MG63 (cell line): ENCODE data around the gene UBL7. TPM values are rescaled to one million over a fixed set of nuclear protein-coding genes. Genes with fewer than 3 reads are reported as not detected.
A peak's percentile ranks its signal among the peaks of the same experiment; 100 is the strongest.
"Not testable (repeated sequence)": the region's sequence is repeated elsewhere in the genome, so short reads cannot be mapped to it uniquely, and the experiment has no call there.

Experiments used
- DNase-seq: peaks from one replicate; pipeline ENCODE4 v3.0.0-alpha.2; 2020
- H3K27me3 ChIP-seq: fragments of 250-450 bp; sonication (Bioruptor Pico); 2 replicates; pipeline ENCODE4 v1.5.1; 2020; ENCODE audit warnings: mild to moderate bottlenecking, moderate library complexity
- H3K36me3 ChIP-seq: fragments of 250-450 bp; sonication (Bioruptor Pico); 2 replicates; pipeline ENCODE4 v1.5.1; 2020; ENCODE audit warnings: mild to moderate bottlenecking, moderate library complexity
- H3K4me3 ChIP-seq: fragments of 250-450 bp; sonication (Bioruptor Pico); 2 replicates; pipeline ENCODE4 v1.5.1; 2020; ENCODE audit warnings: mild to moderate bottlenecking, moderate library complexity
- H3K9me3 ChIP-seq: fragments of 250-450 bp; sonication (Bioruptor Pico); 2 replicates; pipeline ENCODE4 v1.5.1; 2020; ENCODE audit warnings: mild to moderate bottlenecking, moderate library complexity
- total RNA-seq: library from RNA; depleted of rRNA; stranded (reverse); fragments of >200 nt; shearing (Covaris generic); gene quantifications from 2 replicates; pipeline ENCODE4 v1.2.3, GENCODE V29; 2014; ENCODE audit warnings: low replicate concordance; rRNA removed

UBL7 gene, protein sequence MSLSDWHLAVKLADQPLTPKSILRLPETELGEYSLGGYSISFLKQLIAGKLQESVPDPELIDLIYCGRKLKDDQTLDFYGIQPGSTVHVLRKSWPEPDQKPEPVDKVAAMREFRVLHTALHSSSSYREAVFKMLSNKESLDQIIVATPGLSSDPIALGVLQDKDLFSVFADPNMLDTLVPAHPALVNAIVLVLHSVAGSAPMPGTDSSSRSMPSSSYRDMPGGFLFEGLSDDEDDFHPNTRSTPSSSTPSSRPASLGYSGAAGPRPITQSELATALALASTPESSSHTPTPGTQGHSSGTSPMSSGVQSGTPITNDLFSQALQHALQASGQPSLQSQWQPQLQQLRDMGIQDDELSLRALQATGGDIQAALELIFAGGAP
- total RNA-seq: 90.0 and 116 TPM in 2 replicates

DNA sequence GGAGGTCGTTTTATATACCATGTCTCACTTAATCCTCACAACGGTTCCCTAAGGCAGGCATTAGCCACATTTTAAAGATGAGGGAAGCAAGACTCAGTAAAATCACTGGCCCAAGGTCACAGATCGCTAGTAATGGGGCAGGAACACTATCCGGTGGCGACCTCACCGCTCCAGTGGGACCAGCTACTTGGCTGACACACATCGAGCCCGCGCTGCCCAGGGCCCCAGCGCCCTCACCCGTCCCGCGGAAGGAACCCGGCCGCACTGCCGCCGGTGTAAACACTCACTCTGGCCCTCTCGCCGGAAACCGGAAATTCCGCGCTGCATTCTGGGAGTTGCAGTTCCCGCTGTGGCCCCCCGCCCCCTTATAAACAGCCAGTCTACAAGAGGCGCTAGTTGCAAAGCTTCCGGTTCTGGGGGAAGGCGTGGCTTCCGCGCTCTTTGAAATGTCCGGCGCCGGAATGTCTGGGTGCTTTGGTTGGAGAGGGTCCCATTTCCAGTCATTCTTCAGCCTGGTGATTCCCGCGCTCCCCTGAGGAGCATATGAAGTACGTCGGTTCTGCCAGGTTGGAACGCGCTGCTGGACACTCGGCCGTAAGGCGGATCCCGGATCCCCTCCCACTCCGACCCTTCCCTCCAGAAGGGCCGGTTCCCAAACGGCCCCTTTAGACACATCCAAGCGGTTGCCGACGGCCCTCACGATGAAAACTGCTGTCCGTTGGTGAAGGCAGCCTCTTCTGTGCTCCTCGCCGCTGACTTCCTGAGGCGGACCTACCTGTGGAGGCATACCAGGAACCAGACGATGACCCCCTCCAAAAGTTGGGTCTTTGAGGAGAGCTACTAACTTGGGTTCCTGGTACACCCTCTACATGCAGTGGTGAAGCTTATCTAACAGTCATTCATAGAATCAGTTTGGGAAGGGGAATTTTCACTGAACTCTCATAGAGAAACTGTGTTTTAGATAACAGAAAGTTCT is at the start of gene UBL7:
Gene UBL7, minus strand, starts transcription at position 290 of the 976 bp plus-strand sequence. CDS start 2,293 bp downstream, outside the sequence.
- Histone ChIP-seq H3K9me3 (peaks cover 10% of the 10 kb centered on the region), H3K4me3 (peak within 1 kb of the TSS; percentile 75), H3K36me3 (peaks cover 16% of the 10 kb centered on the region), H3K27me3 (no peaks in the 10 kb centered on the region)
- DNase-seq: peak; percentile 99

DNA sequence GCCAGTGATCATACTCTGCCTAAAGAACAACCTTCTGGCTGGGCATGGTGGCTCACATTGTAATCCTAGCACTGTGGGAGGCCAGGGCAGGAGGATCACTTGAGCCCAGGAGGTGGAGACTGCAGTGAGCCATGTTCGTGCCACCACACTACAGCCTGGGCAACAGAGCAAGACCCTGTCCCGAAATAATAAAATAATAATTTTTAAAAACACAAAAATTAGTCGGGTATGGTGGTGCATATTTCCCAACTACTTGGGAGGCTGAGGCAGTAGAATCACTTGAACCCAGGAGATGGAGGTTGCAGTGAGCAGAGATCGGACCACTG is 45.5 kb upstream of the UBL7 start:
- Histone ChIP-seq H3K36me3 (no peaks in the 10 kb centered on the region; the same call in 1 of the 2 replicates), H3K4me3 (no peak overlapping the region), H3K9me3 (no peaks in the 10 kb centered on the region), H3K27me3 (no peaks in the 10 kb centered on the region)
- DNase-seq: no peak

DNA sequence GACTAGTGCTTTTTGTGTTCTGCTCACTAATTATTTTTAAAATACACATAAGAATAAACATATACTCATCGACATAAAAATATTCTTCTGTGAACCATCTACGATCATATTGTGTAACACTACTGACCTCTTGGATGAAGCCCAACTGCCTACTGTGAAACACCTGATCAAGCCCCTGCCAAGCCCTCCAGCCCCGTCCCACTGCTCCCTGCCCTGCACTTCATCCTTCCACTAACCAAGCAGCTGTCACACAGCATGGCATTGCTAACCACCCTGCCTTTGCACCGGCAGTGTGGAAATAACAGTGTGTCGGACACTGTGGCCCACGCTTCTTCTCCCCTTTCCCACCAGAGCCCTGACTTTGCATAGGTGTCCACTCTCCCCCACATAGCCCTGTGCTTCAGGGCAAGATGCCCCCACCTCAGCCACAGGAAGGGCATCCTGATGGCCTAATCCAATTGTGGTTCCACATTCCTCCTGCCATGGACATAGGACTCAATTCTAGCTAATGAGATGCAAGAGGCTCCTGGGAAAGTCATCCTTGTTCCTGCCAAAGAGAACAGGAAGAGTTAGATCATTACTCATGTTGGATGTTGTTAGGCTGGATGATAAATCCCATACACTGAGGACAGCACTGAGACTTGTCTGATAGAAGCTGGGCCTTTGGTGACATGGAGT is 45.0 kb upstream of the UBL7 start:
- peak; percentile 22 for DNase-seq
- no peak overlapping the region for H3K4me3 ChIP-seq
- no peaks in the 10 kb centered on the region for H3K27me3 ChIP-seq
- H3K9me3 ChIP-seq: no peaks in the 10 kb centered on the region
- H3K36me3 ChIP-seq: no peaks in the 10 kb centered on the region; the same call in 1 of the 2 replicates

DNA sequence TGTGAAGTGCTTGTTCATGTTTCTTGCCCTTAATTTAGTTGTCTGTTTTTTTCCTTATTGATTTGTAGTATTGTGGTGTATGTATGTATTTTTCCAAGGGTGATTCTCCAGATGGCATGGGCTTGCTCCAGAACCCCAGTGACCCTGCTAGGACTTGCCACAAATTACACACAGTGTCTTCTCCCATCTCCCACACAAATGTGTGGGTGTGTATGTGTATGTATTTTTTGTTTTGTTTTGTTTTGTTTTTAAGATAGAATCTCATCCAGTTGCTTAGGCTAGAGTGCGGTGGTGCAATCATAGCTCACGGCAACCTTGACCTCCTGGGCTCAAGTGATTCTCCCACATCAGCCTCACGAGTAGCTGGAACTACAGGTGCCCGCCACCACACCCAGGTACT is 43.9 kb upstream of the UBL7 start:
- H3K27me3 ChIP-seq: no peaks in the 10 kb centered on the region
- no peaks in the 10 kb centered on the region for H3K9me3 ChIP-seq
- H3K36me3 ChIP-seq: no peaks in the 10 kb centered on the region; the same call in 1 of the 2 replicates
- no peak for DNase-seq
- no peak overlapping the region for H3K4me3 ChIP-seq

DNA sequence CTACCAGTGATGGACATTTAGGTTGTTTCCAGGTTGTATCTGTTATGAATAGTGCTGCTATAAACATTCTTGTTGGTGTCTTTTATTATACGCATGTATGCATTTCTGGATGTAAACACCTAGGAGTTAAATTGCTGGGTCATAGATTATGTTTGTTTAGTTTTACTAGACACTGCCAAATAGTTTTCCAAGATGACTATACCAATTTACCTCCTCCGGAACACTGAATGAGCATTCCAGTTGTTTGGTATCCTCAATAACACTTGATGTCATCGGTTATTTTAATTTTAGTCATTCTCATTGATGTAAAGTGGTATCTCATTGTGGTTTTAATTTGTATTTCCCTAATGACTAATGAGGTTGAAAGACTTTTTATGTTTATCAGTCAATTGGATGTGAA is 43.5 kb upstream of the UBL7 start:
- Histone ChIP-seq H3K4me3 (no peak overlapping the region), H3K9me3 (no peaks in the 10 kb centered on the region), H3K36me3 (no peaks in the 10 kb centered on the region; the same call in 1 of the 2 replicates), H3K27me3 (no peaks in the 10 kb centered on the region)
- DNase-seq: no peak

DNA sequence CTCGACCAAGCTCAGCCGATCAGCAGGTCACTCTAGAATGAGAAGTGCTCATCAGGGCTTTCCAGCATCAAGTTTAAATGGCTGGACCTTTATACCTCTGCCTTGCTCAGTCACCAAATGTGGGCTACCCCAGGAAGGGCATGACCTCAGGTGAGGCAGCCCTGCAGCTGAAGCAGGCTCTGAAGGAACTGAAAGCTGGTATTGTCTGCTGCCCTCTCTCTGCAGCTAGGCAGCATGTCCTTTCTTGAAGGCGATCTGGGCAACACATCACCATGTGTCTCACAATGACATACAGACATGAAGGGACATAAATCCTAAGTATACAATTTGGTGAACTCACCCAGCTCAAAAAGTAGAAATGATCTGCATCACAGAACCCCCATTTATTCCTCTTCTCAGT is 41.3 kb upstream of the UBL7 start:
- DNase-seq: no peak
- Histone ChIP-seq H3K27me3 (no peaks in the 10 kb centered on the region), H3K4me3 (no peak overlapping the region), H3K36me3 (no peaks in the 10 kb centered on the region; the same call in 1 of the 2 replicates), H3K9me3 (no peaks in the 10 kb centered on the region)

DNA sequence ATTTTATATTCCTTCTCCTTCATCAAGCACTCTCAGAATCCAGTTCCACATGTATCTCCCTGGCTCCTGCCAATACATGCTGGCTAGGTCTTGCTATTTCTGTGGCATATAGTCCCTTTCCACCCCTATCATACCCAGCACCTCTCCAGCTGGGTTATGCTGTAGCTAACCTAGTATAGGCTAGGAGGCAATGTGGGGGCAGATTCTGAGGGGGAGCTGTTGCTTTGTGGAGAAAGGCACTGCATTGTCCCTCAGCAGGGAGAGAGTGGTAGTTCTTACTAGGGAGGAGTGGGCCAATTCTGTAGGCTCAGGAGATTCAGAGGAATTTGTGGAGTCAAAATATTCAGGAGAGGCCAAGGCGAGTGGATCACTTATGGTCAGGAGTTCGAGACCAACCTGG is 39.4 kb upstream of the UBL7 start:
- no peak for DNase-seq
- Histone ChIP-seq H3K4me3 (no peak overlapping the region), H3K9me3 (no peaks in the 10 kb centered on the region), H3K27me3 (no peaks in the 10 kb centered on the region), H3K36me3 (no peaks in the 10 kb centered on the region; the same call in 1 of the 2 replicates)

DNA sequence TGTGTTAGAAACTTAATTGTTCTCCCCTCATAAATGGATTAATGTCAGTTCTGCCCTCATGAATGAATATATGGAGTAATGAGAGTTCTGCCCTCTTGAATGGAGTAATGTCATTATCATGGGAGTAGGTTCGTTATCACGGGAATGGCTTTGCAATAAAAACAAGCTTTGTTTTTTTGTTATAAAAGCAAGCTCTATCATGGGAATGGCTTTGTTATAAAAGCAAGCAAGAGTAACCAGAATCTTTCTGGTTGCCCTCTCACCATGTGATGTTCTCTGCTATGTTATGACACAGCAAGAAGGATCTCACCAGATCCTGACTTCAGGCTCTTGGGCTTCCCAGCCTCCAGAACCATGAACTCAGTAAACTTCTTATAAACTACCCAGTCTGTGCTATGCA is 38.4 kb upstream of the UBL7 start:
- H3K27me3 ChIP-seq: no peaks in the 10 kb centered on the region
- H3K36me3 ChIP-seq: no peaks in the 10 kb centered on the region; the same call in 1 of the 2 replicates
- no peak overlapping the region for H3K4me3 ChIP-seq
- DNase-seq: no peak
- no peaks in the 10 kb centered on the region for H3K9me3 ChIP-seq

DNA sequence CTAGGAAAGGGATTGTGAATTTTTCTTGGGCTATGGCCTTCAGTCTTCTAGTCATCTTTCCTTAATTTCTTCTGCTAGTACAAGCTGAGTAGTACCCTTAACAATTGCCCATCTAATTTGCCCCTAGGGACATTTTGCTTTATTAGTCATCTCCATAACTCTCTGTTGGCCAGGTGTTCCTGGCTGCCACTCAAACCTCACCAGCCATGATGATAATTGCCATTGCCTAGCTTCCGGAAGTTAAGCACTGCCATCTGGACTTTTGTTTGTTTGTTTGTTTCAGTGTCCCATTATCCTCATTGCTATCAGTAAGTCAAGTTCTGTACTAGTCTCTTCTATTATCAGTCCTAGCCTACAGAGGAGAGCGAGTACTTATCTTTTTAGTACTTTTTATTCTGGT is 36.6 kb upstream of the UBL7 start:
- peak; percentile 35 for DNase-seq
- no peaks in the 10 kb centered on the region for H3K9me3 ChIP-seq
- H3K27me3 ChIP-seq: no peaks in the 10 kb centered on the region
- no peak overlapping the region for H3K4me3 ChIP-seq
- no peaks in the 10 kb centered on the region; the same call in 1 of the 2 replicates for H3K36me3 ChIP-seq

DNA sequence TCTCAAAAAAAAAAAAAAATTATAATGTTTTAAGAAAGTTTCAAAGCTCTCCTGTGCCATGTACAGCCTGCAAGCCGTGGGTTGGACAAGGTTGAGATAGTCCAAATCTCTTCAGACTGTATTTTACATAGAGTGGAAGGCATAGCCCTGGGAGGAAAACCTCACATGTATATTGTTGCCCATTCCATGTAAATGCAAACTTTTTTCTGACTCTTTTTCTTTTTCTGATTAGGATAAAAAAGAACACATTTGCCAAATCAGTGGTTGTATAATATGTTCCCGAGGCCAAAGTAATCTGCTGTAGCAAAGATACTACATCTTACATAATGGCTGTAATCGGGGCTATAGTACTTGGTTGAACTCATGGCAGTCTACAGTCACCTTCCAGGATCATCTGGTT is 35.7 kb upstream of the UBL7 start:
- H3K4me3 ChIP-seq: no peak overlapping the region
- H3K27me3 ChIP-seq: no peaks in the 10 kb centered on the region
- no peaks in the 10 kb centered on the region for H3K9me3 ChIP-seq
- H3K36me3 ChIP-seq: no peaks in the 10 kb centered on the region
- DNase-seq: no peak

DNA sequence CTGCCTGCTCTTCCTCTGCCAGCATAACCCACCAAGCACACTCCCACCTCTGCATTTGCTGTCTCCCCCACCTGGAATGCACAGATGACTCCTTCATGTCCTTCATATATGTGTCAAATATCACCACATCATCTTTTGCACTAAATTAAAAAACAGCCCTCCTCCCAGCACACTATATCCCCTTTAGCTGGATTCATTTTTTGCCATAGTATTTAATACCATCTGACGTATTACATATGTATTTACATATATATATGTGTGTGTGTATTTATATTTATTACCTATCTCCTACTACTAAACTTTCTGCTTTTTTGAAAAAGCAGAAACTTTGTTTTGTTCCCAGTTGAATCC is 29.4 kb upstream of the UBL7 start:
- H3K9me3 ChIP-seq: no peaks in the 10 kb centered on the region
- no peaks in the 10 kb centered on the region for H3K36me3 ChIP-seq
- H3K27me3 ChIP-seq: no peaks in the 10 kb centered on the region
- no peak overlapping the region for H3K4me3 ChIP-seq
- DNase-seq: no peak

DNA sequence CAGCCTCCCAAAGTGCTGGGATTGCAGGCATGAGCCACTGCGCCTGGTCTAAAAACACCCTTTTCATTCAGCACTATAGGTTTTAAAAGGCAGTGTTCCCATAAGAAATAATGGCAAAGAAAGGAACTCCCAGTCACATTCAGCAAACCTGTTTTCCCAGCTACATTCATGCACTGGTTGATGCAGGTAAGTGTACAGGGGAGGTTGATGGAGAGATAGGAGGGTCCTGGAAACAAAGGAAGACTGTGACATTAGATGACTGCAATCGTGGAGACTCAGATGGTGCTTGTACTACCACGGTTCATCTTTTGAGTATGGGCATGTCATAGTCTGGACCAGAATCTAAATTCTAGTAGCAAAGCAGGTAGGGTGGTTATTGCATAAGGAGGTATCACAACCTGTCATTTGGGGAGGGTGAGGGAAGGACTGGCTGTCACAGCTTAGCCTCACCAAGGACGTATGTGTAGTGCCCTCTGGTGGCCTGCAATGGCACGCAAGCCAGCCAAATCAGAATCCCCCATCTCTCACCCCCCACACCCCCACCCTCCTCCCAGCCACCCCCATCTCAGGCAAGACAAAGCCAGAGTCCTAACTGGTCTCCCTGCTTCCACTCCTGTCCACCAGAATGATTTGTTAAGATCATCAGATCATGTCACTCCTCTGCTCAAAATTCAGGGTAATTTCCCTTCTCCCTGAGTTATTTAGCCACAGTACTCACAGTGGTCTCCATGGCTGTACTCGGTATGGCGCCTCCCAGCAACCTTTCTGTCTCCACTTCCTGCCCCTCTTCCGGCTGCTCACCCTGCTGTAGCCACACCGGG is 28.8 kb upstream of the UBL7 start:
- H3K36me3 ChIP-seq: no peaks in the 10 kb centered on the region
- no peaks in the 10 kb centered on the region for H3K9me3 ChIP-seq
- peak; percentile 50 for DNase-seq
- no peak overlapping the region for H3K4me3 ChIP-seq
- H3K27me3 ChIP-seq: no peaks in the 10 kb centered on the region

DNA sequence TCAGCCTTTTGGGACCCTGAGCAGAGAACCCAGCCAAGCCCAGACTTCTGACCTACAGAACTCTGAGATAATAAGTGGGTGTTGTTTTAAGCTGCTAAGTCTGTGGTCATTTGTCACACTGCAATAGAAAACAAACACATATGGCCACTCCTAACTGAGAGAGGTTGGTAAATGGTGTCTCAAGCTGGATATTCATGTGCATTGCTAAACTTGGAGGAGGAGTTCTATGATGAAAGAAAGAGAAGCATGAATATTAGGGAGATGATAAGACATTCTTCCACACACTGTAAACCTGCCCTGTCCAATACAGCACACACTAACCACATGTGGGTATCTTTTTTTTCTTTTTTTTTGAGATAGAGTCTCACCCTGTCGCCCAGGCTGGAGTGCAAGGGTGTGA is 27.8 kb upstream of the UBL7 start:
- no peaks in the 10 kb centered on the region for H3K9me3 ChIP-seq
- DNase-seq: no peak
- no peaks in the 10 kb centered on the region for H3K27me3 ChIP-seq
- no peaks in the 10 kb centered on the region for H3K36me3 ChIP-seq
- no peak overlapping the region for H3K4me3 ChIP-seq

DNA sequence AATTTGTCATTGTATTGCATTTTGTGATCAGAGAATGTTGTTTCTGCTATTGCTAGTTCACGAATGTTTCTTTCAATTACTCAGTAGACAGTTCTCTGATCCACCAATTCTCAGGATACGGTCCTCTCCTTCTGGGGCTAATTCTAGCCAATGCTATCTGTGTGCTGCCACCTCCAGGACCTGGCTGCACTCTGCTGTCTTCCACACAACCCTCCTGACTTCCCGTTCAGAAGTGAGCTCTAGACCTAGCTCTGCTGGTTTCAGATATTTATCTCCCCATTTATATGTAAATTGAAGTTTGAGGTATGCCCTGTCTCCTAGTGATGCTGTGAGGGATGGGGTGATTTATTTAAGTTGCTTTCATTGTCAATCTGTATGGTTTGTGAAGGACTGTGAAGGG is 21.7 kb upstream of the UBL7 start:
- no peak for DNase-seq

DNA sequence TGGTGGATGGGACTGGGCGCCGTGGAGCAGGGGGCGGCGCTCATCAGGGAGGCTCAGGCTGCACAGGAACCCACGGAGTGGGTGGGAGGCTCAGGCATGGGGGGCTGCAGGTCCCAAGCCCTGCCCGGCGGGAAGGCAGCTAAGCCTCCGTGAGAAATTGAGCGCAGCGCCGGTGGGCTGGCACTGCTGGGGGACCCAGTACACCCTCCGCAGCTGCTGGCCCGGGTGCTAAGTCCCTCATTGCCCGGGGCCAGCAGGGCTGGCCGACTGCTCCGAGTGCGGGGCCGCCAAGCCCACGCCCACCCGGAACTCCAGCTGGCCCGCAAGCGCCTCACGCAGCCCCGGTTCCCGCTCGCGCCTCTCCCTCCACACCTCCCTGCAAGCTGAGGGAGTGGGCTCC is 19.4 kb upstream of the UBL7 start:
- DNase-seq, H3K4me3 ChIP-seq, H3K9me3 ChIP-seq, H3K27me3 ChIP-seq, H3K36me3 ChIP-seq: not testable (repeated sequence)

More for the DNA sequence above, 21.7 kb upstream of the UBL7 start:
- Histone ChIP-seq H3K4me3 (no peak overlapping the region), H3K36me3 (no peaks in the 10 kb centered on the region), H3K27me3 (no peaks in the 10 kb centered on the region), H3K9me3 (no peaks in the 10 kb centered on the region)

DNA sequence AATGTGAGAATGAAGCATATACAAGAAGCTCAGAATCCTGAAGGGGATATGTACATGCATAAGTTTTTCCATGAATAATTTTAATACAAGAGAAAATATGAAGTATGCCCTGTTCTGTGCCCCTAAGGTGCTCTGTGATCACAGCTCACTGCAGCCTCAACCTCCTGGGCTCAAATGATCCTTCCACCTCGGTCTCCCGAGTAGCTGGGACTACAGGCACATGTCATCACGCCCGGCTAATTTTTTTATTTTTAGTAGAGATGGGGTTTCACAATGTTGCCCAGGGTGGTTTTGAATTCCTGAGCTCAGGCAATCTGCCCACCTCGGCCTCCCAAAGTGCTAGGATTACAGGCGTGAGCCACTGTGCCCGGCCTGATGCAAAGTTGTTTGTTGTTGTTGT is 10.7 kb upstream of the UBL7 start:
- DNase-seq, H3K36me3 ChIP-seq, H3K4me3 ChIP-seq, H3K27me3 ChIP-seq, H3K9me3 ChIP-seq: not testable (repeated sequence)
